Adrenal gland (tissue), 12 donors: Measurements from ENCODE around the gene SLC16A14. TPM values are rescaled to one million over a fixed set of nuclear protein-coding genes. Genes with fewer than 3 reads are reported as not detected.

Experiments used
- DNase-seq, 7 donors: peaks; one replicate each; pipeline ENCODE4 v3.0.0-alpha.2; 2019 to 2020
- H3K27ac ChIP-seq, 5 donors: fragments of 200-600 bp; sonication (generic) in 4 of 5; 1 replicate in 3 of 5; 2 replicates in 2 of 5; pipeline versions ENCODE4 v1.5.1 to v1.8.0; 2016 to 2020; ENCODE audit warnings: mild to moderate bottlenecking in 1 of 5
- H3K27me3 ChIP-seq: fragments of 200-600 bp; 2 replicates; pipeline ENCODE4 v1.8.0; 2021
- H3K36me3 ChIP-seq, 2 donors: fragments of 200-600 bp; replicated peaks in 1 of 2; 1 replicate in 1 of 2; 2 replicates in 1 of 2; pipeline versions ENCODE4 v1.5.1 to v1.8.0; 2018 to 2022
- H3K4me1 ChIP-seq, 2 donors: fragments of 200-600 bp; replicated peaks in 1 of 2; 1 replicate in 1 of 2; 2 replicates in 1 of 2; pipeline versions ENCODE4 v1.5.1 to v1.8.0; 2018 to 2021
- H3K4me3 ChIP-seq, 4 donors: fragments of 200-600 bp; sonication (generic) in 3 of 4; one replicate each; pipeline ENCODE4 v1.5.1; 2016 to 2018
- H3K9me3 ChIP-seq, 3 donors: fragments of 200-600 bp; sonication (generic) in 1 of 3; replicated peaks in 1 of 3; 1 replicate in 2 of 3; 2 replicates in 1 of 3; pipeline versions ENCODE4 v1.5.1 to v1.8.0; 2016 to 2021
- POLR2A ChIP-seq, 2 donors: fragments of 450-650 bp; IDR thresholded peaks; one replicate each; pipeline ENCODE4 v1.6.1; 2017; ENCODE audit warnings: antibody characterized with exemption in 2 of 2, mild to moderate bottlenecking in 2 of 2, moderate library complexity in 1 of 2
- WGBS, 4 donors: extraction: QIAGEN DNeasy Blood & Tissue Kit in 2 of 4; methylation state at CpG; one replicate each; pipeline versions ENCODE4 v1.1.5 to v1.1.7; 2013 to 2017; 5-methylcytosine and 5-hydroxymethylcytosine counted together
- intact Hi-C, 2 donors: fragments of 100-400 bp; cut with DNase I; formaldehyde crosslinking; loops; one replicate each; pipeline versions ENCODE4 v1.14.1 to v1.15.0; 2022 to 2023
- polyA plus RNA-seq, 3 donors: library from polyadenylated mRNA; stranded (reverse); fragments of 200-250 nt in 2 of 3; fragments of 350-450 nt in 1 of 3; fragmentation: Illumina TruSeq in 1 of 3; extraction: RNeasy Lipid Tissue Mini Kit (QIAGEN cat#74804) in 1 of 3; gene quantifications; one replicate each; pipeline ENCODE4 v1.2.3, GENCODE V29; 2013 to 2014
- small RNA-seq, 2 donors: library from RNA; depleted of rRNA; stranded (forward); fragments of <200 nt; gene quantifications; one replicate each; pipeline ENCODE3, GENCODE V24; 2016
- total RNA-seq, 9 donors: library from RNA; depleted of rRNA in 4 of 9; stranded (reverse); fragments of >200 nt in 4 of 9; fragments of 120-200 nt in 1 of 9; fragmentation: NEBNext Ultra II Directional in 1 of 9; extraction: Animal tissue kit (Norgen Biotek cat#: 25700) in 1 of 9; gene quantifications; one replicate each; pipeline versions ENCODE4 v1.1.0 to v1.2.4, GENCODE V29; 2013 to 2023
- TF ChIP-seq, protein P1 (sequence below), 6 experiments: fragments of 450-650 bp in 4 of 6; fragments of 200-600 bp in 2 of 6; sonication (generic) in 1 of 6; IDR thresholded peaks; 1 replicate in 5 of 6; 2 replicates in 1 of 6; pipeline versions ENCODE4 v1.5.1 to v1.8.0; 2016 to 2021; ENCODE audit warnings: antibody characterized with exemption in 6 of 6, mild to moderate bottlenecking in 2 of 6, moderate library complexity in 1 of 6
- donor health status: healthy with polysubstance abuse.
- donor health status: Bipolar disorder and iron deficiency.
- donor health status: DM: yes; HTN: yes; CAD: no.
- donor health status: DM: no; HTN: no; CAD: no.
- donor health status: DM: no; HTN: no; CAD: no.
- donor health status: DM: yes; HTN: yes; CAD: no.

SLC16A14 gene
- total and polyA plus RNA-seq, 12 donors, result 0.88 to 23.5 (median 7.7) TPM

- TF ChIP-seq, protein P1, sequence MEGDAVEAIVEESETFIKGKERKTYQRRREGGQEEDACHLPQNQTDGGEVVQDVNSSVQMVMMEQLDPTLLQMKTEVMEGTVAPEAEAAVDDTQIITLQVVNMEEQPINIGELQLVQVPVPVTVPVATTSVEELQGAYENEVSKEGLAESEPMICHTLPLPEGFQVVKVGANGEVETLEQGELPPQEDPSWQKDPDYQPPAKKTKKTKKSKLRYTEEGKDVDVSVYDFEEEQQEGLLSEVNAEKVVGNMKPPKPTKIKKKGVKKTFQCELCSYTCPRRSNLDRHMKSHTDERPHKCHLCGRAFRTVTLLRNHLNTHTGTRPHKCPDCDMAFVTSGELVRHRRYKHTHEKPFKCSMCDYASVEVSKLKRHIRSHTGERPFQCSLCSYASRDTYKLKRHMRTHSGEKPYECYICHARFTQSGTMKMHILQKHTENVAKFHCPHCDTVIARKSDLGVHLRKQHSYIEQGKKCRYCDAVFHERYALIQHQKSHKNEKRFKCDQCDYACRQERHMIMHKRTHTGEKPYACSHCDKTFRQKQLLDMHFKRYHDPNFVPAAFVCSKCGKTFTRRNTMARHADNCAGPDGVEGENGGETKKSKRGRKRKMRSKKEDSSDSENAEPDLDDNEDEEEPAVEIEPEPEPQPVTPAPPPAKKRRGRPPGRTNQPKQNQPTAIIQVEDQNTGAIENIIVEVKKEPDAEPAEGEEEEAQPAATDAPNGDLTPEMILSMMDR (IDR thresholded peaks at IDR 0.05), result no peak
- no peak for TF ChIP-seq POLR2A (IDR thresholded peaks at IDR 0.05)
- Histone ChIP-seq H3K36me3 (no peaks in the 10 kb centered on the region), H3K4me3 (no peak overlapping the region), H3K27ac (no peak overlapping the region), H3K9me3 (no peaks in the 10 kb centered on the region), H3K27me3 (no peaks in the 10 kb centered on the region), H3K4me1 (no peaks in the 10 kb centered on the region)
- 74 to 90% (median 83%) methylated on average over 3 of the region's 3 CpGs for WGBS, 4 donors
- intact Hi-C loops, result no loop called here
- DNase-seq, result no peak
Measured at GRCh38 chr2:229997565-229997964, 71.2 kb downstream of the SLC16A14 start.

- intact Hi-C loops, result no loop called here
- no peak overlapping the region for H3K4me3 ChIP-seq
- no peaks in the 10 kb centered on the region for H3K27me3 ChIP-seq
- TF ChIP-seq, protein P1 (IDR thresholded peaks at IDR 0.05), result no peak
- TF ChIP-seq POLR2A (IDR thresholded peaks at IDR 0.05), result no peak
- no peaks in the 10 kb centered on the region for H3K4me1 ChIP-seq
- WGBS, 4 donors, result 79 to 89% (median 87%) methylated on average over 4 of the region's 4 CpGs
- no peak overlapping the region for H3K27ac ChIP-seq
- no peaks in the 10 kb centered on the region for H3K36me3 ChIP-seq
- H3K9me3 ChIP-seq, result no peaks in the 10 kb centered on the region
- no peak for DNase-seq
Measured at GRCh38 chr2:229996320-229996719, 72.4 kb downstream of the SLC16A14 start.

DNA sequence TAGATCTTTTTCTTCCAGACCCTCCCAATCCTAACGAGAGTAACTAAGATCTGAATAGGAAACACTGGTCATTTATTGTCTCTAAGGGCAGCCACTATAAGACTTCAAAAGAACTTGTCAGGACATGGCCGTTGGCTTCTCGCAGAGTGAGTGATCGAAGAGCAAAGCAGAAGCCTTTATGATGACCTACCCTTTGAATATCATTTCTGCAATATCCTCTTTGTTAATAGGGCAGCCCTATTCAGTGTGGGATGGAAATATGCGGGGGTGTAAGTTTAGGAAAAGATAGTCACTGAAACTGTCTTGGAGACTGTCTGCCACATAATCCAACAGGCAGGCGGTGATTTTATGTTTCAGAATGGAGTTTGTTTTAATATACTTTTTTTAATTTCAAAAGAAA, 75.5 kb downstream of the SLC16A14 start:
- TF ChIP-seq, protein P1 (IDR thresholded peaks at IDR 0.05), result no peak
- no peak for TF ChIP-seq POLR2A (IDR thresholded peaks at IDR 0.05)

More for the DNA sequence above, 75.5 kb downstream of the SLC16A14 start:
- DNase-seq, result no peak
- 91 to 98% (median 92%) methylated on average over 6 of the region's 6 CpGs for WGBS, 4 donors
- Histone ChIP-seq H3K4me3 (no peak overlapping the region), H3K27me3 (no peaks in the 10 kb centered on the region), H3K9me3 (no peaks in the 10 kb centered on the region), H3K4me1 (no peaks in the 10 kb centered on the region), H3K36me3 (no peaks in the 10 kb centered on the region), H3K27ac (no peak overlapping the region)
- intact Hi-C loops, result no loop called here

Small RNA genes lying within 50 kb of the gene (small RNA-seq; reads per million reads assigned to genes)
- gene RNY4P19, result 0 reads per million in 2 donors

Other genes starting within 250 kb of the SLC16A14 start
- gene TRIP12, start 146.9 kb downstream of the SLC16A14 start, total RNA-seq, result 100 to 1,000 TPM in 7 of 9 donors, 10 to 100 TPM in 2; 78.1 to 242 (median 188) TPM
- 100 to 1,000 TPM in 1 of 3 donors, 10 to 100 TPM in 2; 15.5 to 167 (median 23.7) TPM for gene TRIP12, start 146.9 kb downstream of the SLC16A14 start, polyA plus RNA-seq
- gene FBXO36, start 146.4 kb downstream of the SLC16A14 start, total RNA-seq, result 1 to 10 TPM; 4.2 to 9.5 (median 6.7) TPM
- 1 to 10 TPM; 1.9 to 9.2 (median 2.4) TPM for gene FBXO36, start 146.4 kb downstream of the SLC16A14 start, polyA plus RNA-seq
- gene SP110, start 151.1 kb upstream of the SLC16A14 start, total RNA-seq, result 10 to 100 TPM; 14.1 to 37.9 (median 16.9) TPM
- gene SP110, start 151.1 kb upstream of the SLC16A14 start, polyA plus RNA-seq, result 10 to 100 TPM in 2 of 3 donors, 1 to 10 TPM in 1; 7.8 to 24.2 (median 16.2) TPM
- 1 to 10 TPM in 6 of 9 donors, under 1 TPM in 3; 0.06 to 2.8 (median 1.6) TPM for gene SP140, start 156.8 kb upstream of the SLC16A14 start, total RNA-seq
- gene SP140, start 156.8 kb upstream of the SLC16A14 start, polyA plus RNA-seq, result 1 to 10 TPM in 2 of 3 donors, under 1 TPM in 1; 0.84 to 2.3 (median 1.9) TPM